ENCODE data around the gene PCCB. TPM values are rescaled to one million over a fixed set of nuclear protein-coding genes. Genes with fewer than 3 reads are reported as not detected.

The PCCB gene
- total RNA-seq, 2 experiments from 2014 or later = 39.7 to 51.5 TPM

- intact Hi-C loops (cut with micrococcal nuclease; ENCODE audit: unreplicated experiment) = no loop called here
- H3K4me1 ChIP-seq (ENCODE audit: insufficient read depth, low read length, poor library complexity, severe bottlenecking) = peaks cover 23% of the 10 kb centered on the region
- CTCF ChIA-PET (ENCODE audit: unreplicated experiment) = no interaction called here
- peaks cover 56% of the 10 kb centered on the region for H3K36me3 ChIP-seq (ENCODE audit: insufficient read depth, low read length)
- no peaks in the 10 kb centered on the region for H3K9me2 ChIP-seq (ENCODE audit: insufficient read depth, low read length)
- H3K79me2 ChIP-seq (ENCODE audit: insufficient read depth, low read depth, low read length) = peaks cover 21% of the 10 kb centered on the region; the same call in 1 of the 2 replicates
- no peaks in the 10 kb centered on the region for H4K20me1 ChIP-seq (ENCODE audit: insufficient read depth, low read length)
- no peak overlapping the region for H3K4me2 ChIP-seq (ENCODE audit: low read length)
- no peak for DNase-seq (ENCODE audit: low spot score)
- POLR2A ChIA-PET = no interaction called here
- BruUV-seq (replicated peaks) = no TSS peak
- no peak overlapping the region for H3K4me3 ChIP-seq (ENCODE audit: low read depth, low read length, poor library complexity, severe bottlenecking)
- H3K27ac ChIP-seq (ENCODE audit: low read depth, low read length, poor library complexity, severe bottlenecking) = no peak overlapping the region
- no peak overlapping the region for H2AFZ ChIP-seq (ENCODE audit: low read length)
- H3K9me3 ChIP-seq (ENCODE audit: low read length) = no peaks in the 10 kb centered on the region
- TF ChIP-seq EZH2phosphoT487 (IDR thresholded peaks at IDR 0.05; ENCODE audit: borderline replicate concordance, low read depth, low read length) = no peak
- TF ChIP-seq, protein P1, sequence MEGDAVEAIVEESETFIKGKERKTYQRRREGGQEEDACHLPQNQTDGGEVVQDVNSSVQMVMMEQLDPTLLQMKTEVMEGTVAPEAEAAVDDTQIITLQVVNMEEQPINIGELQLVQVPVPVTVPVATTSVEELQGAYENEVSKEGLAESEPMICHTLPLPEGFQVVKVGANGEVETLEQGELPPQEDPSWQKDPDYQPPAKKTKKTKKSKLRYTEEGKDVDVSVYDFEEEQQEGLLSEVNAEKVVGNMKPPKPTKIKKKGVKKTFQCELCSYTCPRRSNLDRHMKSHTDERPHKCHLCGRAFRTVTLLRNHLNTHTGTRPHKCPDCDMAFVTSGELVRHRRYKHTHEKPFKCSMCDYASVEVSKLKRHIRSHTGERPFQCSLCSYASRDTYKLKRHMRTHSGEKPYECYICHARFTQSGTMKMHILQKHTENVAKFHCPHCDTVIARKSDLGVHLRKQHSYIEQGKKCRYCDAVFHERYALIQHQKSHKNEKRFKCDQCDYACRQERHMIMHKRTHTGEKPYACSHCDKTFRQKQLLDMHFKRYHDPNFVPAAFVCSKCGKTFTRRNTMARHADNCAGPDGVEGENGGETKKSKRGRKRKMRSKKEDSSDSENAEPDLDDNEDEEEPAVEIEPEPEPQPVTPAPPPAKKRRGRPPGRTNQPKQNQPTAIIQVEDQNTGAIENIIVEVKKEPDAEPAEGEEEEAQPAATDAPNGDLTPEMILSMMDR (conservative IDR thresholded peaks at IDR 0.05; ENCODE audit: low read length) = no peak
Observed at GRCh38 chr3:136255672-136256406, 5.7 kb downstream of the PCCB start.

- TF ChIP-seq EZH2phosphoT487 (IDR thresholded peaks at IDR 0.05; ENCODE audit: borderline replicate concordance, low read depth, low read length) = no peak
- TF ChIP-seq, protein P1 (conservative IDR thresholded peaks at IDR 0.05; ENCODE audit: low read length) = no peak
- H4K20me1 ChIP-seq (ENCODE audit: insufficient read depth, low read length) = no peaks in the 10 kb centered on the region
- ChIA-PET POLR2A (interaction anchor here (1.2 to 1.6 kb wide), 3 partner anchors 9 to 60 kb away, joined by 3 to 7 read pairs (median 6); no protein-coding TSS in a partner anchor), CTCF (ENCODE audit: unreplicated experiment) (no interaction called here)
- peaks cover 76% of the 10 kb centered on the region for H3K36me3 ChIP-seq (ENCODE audit: insufficient read depth, low read length)
- no peak overlapping the region for H3K4me3 ChIP-seq (ENCODE audit: low read depth, low read length, poor library complexity, severe bottlenecking)
- 0 out of 2 replicates have a peak overlapping the region, but pooled peaks have one; percentile 26 for H3K4me2 ChIP-seq (ENCODE audit: low read length)
- H3K27ac ChIP-seq (ENCODE audit: low read depth, low read length, poor library complexity, severe bottlenecking) = no peak overlapping the region
- H3K9me3 ChIP-seq (ENCODE audit: low read length) = no peaks in the 10 kb centered on the region
- no peak overlapping the region for H2AFZ ChIP-seq (ENCODE audit: low read length)
- no peaks in the 10 kb centered on the region for H3K9me2 ChIP-seq (ENCODE audit: insufficient read depth, low read length)
- H3K79me2 ChIP-seq (ENCODE audit: insufficient read depth, low read depth, low read length) = no peaks in the 10 kb centered on the region
- no peak for DNase-seq (ENCODE audit: low spot score)
- no TSS peak for BruUV-seq (replicated peaks)
- peaks cover 10% of the 10 kb centered on the region for H3K4me1 ChIP-seq (ENCODE audit: insufficient read depth, low read length, poor library complexity, severe bottlenecking)
- intact Hi-C loops (cut with micrococcal nuclease; ENCODE audit: unreplicated experiment) = no loop called here
Observed at GRCh38 chr3:136258199-136258598, 8.1 kb downstream of the PCCB start.

DNA sequence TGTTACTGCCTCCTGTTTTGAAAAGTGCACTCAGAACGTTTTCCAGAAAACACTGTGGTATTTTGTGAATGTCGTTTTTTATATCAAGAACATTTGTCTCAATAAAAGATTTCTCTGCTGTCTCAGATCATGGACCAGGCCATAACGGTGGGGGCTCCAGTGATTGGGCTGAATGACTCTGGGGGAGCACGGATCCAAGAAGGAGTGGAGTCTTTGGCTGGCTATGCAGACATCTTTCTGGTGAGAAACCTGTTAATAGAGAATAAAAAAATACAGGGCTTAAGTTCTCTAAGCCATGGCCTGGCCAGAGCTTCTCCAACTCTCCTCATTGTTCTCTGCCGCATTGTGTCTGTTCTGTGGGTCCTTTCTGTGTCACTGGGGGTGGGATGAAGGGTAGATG, 11.7 kb downstream of the PCCB start:
- Histone ChIP-seq H3K9me2 (ENCODE audit: insufficient read depth, low read length) (no peaks in the 10 kb centered on the region), H3K4me2 (ENCODE audit: low read length) (no peak overlapping the region), H3K9me3 (ENCODE audit: low read length) (no peaks in the 10 kb centered on the region), H3K4me1 (ENCODE audit: insufficient read depth, low read length, poor library complexity, severe bottlenecking) (peaks cover 10% of the 10 kb centered on the region), H4K20me1 (ENCODE audit: insufficient read depth, low read length) (no peaks in the 10 kb centered on the region), H2AFZ (ENCODE audit: low read length) (no peak overlapping the region), H3K4me3 (ENCODE audit: low read depth, low read length, poor library complexity, severe bottlenecking) (no peak overlapping the region), H3K27ac (ENCODE audit: low read depth, low read length, poor library complexity, severe bottlenecking) (no peak overlapping the region), H3K79me2 (ENCODE audit: insufficient read depth, low read depth, low read length) (no peaks in the 10 kb centered on the region), H3K36me3 (ENCODE audit: insufficient read depth, low read length) (peaks cover 85% of the 10 kb centered on the region)
- intact Hi-C loops (cut with micrococcal nuclease; ENCODE audit: unreplicated experiment) = no loop called here
- ChIA-PET CTCF (ENCODE audit: unreplicated experiment) (no interaction called here), POLR2A (no interaction called here)
- DNase-seq (ENCODE audit: low spot score) = no peak
- BruUV-seq (replicated peaks) = no TSS peak
- TF ChIP-seq, protein P1 (conservative IDR thresholded peaks at IDR 0.05; ENCODE audit: low read length) = no peak
- TF ChIP-seq EZH2phosphoT487 (IDR thresholded peaks at IDR 0.05; ENCODE audit: borderline replicate concordance, low read depth, low read length) = no peak
